Right lobe of liver (tissue), 4 donors: ENCODE measurements around the gene PHF21B.

Source experiments
- POLR2A ChIP-seq: fragments of 450-650 bp; IDR thresholded peaks from one replicate; pipeline ENCODE4 v1.6.1; 2017; ENCODE audit warnings: antibody characterized with exemption, mild to moderate bottlenecking
- TF ChIP-seq, protein P1 (sequence below), 4 donors: fragments of 200-600 bp in 3 of 4; fragments of 450-650 bp in 1 of 4; IDR thresholded peaks; one replicate each; pipeline versions ENCODE4 v1.5.1 to v1.8.0; 2016 to 2022; ENCODE audit warnings: antibody characterized with exemption in 4 of 4, mild to moderate bottlenecking in 2 of 4
- donor health status: DM: no; HTN: no; CAD: no.
- donor health status: DM: no; HTN: no; CAD: no.
- donor health status: DM: no; HTN: yes; CAD: no.

DNA sequence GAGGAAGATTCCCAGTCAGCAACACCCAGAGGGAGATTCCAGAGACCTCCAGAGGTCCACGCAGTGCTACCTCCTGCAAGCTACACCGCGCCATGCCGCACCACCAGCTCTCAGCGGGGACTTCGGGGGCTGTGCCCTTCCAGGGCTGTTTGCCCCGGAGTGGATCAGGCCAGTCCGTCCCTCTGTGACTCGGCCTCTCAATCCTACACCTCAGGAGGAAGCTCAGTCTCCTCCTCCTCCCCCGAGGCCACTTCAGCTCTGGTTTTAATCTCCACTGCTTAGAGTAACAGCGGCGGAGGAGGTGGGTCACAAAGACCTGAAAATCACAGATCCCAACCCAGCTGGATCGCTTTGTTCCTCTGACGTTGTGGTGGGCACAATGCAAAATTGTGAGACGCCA is 68.6 kb downstream of the PHF21B start:
- TF ChIP-seq, protein P1, sequence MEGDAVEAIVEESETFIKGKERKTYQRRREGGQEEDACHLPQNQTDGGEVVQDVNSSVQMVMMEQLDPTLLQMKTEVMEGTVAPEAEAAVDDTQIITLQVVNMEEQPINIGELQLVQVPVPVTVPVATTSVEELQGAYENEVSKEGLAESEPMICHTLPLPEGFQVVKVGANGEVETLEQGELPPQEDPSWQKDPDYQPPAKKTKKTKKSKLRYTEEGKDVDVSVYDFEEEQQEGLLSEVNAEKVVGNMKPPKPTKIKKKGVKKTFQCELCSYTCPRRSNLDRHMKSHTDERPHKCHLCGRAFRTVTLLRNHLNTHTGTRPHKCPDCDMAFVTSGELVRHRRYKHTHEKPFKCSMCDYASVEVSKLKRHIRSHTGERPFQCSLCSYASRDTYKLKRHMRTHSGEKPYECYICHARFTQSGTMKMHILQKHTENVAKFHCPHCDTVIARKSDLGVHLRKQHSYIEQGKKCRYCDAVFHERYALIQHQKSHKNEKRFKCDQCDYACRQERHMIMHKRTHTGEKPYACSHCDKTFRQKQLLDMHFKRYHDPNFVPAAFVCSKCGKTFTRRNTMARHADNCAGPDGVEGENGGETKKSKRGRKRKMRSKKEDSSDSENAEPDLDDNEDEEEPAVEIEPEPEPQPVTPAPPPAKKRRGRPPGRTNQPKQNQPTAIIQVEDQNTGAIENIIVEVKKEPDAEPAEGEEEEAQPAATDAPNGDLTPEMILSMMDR (IDR thresholded peaks at IDR 0.05), result no peak
- no peak for TF ChIP-seq POLR2A
